NCI-H82 treated with DMSO at 0.1 percent for 48 hours (cell line): ENCODE data around the gene C9orf78.

Experiments used
- DNase-seq: peaks from one replicate; lab custom pipeline; 2025; ENCODE audit not compliant: unreplicated experiment; lab: John Stamatoyannopoulos, UW

Gene C9orf78

GRCh38 chr9:129868023-129868871, 33.2 kb upstream of the C9orf78 start:
- DNase-seq = no peak

DNA sequence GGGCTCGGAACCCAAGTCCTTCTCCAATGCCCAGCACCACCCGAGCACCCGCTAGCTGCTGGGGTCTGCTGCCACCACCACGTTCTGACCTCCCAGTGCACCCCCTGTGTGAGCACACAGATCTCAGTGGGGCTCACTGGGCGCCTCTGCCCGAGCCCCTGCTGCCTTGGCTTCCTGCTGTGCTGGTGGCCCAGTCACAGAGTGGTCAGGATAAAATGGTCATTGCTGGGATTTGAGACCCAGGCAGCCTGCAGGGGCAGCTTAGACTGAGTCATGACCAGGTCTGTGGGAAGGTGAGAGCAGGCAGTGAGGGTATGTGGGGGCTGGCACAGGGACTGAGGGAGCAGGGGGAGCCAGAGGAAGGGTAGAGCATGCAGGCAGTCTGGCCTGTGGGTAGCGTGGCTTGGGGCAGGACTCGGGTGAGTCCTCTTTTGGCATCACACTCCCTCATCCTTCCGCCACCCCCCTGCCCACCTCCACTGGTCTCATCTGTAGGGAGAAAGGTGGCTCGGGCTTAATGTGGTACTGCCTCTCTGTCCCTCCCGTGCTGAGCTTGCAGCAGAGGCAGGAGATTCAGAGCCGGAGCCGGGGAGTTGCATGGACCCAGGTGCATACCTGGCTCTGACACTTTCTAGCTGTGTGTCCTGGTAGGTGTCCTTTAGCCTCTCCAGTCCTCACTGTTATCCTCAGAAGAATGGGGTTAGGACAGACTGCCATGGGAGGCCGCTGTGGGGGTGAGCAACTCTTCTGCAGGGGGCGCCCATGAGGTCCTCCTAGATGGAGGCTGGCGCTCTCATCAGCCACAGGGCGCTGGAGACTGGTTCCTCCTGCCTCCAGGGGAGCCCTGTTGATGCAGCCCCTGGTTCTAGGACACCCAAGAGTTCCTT, 32.3 kb upstream of the C9orf78 start:
- DNase-seq = no peak

- DNase-seq = no peak
Measured at GRCh38 chr9:129866394-129867135, 31.5 kb upstream of the C9orf78 start.

- DNase-seq = no peak
Measured at GRCh38 chr9:129865668-129866320, 30.7 kb upstream of the C9orf78 start.

DNA sequence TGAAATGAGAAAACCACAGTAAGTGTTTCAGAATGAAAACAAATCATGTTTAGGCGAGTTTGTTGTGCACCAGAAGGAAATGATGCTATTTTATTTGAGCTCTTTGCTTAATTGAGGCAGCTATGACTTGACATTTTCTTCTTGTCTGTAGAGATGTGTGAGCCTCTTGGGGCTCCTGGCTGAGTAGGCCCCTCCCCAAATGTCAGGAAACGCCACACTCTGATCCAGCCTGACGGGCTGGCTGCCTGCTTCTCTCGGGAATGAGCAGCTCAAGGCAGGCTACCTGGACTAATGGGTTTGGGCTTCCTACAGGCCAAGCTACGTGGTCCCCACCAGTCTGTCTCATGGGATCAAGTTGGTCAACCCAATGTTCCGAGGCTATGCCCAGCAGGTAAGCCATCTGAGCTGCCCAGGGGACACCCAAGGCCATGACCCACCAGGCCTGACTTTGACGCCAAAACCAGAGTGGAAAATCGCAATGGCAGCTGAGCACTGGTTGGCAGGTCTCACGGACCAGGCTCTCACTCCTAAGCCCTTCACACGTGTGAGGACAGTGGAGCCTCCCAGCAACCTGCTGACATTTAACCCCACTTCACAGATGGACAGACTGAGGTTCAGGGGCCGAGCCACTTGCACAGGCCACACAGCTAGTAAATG, 30.0 kb upstream of the C9orf78 start:
- no peak for DNase-seq

DNA sequence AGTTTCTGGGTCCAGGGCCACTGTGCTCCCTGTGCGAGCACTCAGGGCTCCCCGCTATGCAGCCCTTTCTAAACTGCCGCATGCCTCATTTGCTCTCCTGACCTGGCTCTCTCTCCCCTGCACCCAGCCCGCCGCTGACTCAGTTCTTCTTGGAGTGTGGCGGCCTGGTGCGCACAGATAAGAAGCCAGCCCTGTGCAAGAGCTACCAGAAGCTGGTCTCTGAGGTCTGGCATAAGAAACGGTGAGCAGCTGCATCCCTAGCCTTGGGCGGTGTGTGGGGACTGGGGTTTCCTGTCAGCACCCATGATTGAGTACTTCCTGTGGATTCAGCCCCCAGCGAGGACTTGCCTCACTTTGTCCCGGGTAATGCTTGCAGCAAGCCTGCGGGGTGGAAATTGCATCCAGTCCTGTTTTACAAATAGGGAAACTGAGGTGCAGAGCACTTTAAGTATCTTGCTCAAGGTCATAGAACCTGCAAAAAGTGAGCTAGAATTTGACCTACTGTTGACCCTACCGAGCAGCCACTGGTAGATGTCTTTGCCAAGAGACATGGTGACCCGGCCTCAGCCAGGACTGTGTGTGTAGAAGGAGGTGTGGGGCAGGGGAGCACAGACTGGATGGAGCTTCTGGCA, 28.1 kb upstream of the C9orf78 start:
- no peak for DNase-seq

DNA sequence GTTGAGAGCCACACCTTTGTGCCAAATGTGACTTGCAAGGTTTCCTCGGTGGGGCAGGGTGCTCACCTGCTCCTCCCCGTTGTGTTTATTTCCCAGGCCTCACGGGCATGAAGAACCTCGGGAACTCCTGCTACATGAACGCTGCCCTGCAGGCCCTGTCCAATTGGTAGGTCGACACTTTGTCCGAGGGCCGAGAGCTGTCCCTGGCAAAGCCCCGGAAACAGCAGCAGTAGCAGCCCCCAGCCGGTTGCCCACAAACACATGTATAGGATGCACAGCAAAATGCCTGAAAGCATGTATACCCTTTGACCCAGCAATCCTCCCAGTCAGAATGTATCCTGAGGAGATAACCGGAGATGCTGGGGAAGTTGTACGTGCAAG, 26.4 kb upstream of the C9orf78 start:
- DNase-seq = no peak

GRCh38 chr9:129860653-129861446, 25.8 kb upstream of the C9orf78 start:
- DNase-seq = no peak

DNA sequence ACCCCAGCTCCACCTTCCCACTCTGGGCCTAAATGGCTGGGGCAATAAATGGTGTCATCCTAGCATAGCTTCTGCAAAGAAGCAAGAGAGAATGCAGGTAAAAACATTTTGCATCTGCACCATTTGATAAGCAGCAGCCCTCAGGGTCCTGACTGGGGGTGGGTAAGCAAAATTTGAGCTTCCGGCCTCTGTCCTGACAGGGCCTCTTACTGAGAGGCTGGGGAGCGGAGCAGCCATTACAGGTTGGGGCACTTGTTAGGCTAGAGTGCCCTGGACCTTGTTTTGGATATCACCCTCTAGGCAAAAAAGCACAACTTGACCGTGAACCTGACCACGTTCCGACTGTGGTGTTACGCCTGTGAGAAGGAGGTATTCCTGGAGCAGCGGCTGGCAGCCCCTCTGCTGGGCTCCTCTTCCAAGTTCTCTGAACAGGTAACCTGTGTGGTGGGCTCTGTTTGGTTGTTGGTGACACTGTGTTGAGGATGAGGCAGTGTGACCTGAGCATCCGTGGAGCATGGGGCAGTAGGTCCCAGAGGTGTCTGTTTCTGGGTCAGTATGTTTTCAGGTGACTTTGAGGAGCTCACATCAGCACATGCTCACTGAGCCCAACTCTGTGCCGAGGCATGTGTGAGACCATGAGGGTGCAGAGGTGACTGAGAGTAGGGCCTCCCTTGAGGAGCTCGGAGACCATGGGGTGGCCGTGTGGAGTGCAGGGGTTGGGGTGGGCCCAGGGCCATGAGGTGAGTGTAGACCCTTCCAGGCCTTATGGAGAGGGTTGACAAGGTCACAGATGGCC, 23.3 kb upstream of the C9orf78 start:
- DNase-seq = no peak

DNA sequence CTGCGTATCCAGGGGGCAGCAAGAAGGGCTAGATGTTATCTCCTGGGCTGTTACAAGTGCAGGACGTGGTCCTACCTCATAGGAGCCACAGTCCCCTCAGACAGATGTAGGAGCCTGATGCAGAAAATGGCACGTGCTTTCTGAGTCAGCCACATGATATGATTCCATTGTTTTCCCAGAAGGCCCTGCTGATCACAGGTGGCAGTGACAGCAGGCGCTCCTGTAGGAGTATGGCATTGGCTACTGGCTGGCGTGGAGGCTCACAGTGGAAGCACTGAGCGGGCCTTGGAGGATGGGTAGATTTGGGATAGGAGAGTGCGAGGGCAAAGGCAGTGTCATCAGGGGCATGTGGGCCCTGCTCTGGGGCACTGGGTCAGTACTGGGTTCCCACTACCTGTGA, 22.1 kb upstream of the C9orf78 start:
- DNase-seq = no peak

DNA sequence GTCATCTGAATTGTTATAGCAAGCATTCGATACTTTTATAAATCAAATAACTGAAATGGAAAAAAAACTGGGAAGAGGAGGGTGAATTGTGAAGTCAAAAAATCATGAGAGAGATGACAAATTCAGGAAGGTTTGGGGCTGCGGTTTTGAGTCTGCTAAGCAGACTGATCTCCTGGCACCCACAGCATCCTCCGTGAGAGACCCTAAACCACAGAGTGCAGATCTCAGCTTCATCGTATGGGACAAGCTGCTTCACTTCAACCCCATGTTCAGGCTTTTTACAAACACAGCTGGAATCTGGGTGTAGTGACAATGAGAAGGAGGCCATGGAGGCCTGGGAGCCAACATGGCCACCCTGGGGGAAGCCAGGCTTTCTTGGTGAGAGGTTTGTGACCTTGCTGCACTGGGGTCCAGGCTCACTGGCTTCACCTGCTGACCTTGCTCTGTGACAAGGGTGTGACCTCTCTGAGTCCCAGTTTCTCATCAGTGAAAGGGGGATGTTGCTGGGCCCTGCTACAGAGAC, 19.6 kb upstream of the C9orf78 start:
- DNase-seq = no peak

- DNase-seq = no peak
Measured at GRCh38 chr9:129853614-129854013, 18.5 kb upstream of the C9orf78 start.

- no peak for DNase-seq
Measured at GRCh38 chr9:129852579-129852978, 17.5 kb upstream of the C9orf78 start.

DNA sequence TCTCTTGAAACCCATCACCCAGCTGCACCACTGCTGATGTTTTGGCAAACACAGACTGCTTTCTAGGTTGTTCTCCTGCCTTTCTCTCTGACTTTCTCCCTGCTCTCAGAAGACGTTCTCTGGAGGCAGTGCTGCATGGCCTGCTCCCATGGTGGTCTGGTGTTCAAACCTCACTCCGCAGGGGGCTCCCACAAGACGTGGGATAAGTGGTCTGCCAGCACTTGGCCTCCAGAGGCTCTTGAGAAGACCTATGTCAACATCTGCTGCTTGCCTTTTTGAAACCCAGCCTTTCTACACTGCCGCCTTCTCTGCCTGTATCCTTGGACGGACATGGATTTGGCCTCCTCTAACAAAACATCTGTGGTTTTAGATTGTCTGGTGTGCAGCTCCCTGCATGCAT, 16.7 kb upstream of the C9orf78 start:
- no peak for DNase-seq

DNA sequence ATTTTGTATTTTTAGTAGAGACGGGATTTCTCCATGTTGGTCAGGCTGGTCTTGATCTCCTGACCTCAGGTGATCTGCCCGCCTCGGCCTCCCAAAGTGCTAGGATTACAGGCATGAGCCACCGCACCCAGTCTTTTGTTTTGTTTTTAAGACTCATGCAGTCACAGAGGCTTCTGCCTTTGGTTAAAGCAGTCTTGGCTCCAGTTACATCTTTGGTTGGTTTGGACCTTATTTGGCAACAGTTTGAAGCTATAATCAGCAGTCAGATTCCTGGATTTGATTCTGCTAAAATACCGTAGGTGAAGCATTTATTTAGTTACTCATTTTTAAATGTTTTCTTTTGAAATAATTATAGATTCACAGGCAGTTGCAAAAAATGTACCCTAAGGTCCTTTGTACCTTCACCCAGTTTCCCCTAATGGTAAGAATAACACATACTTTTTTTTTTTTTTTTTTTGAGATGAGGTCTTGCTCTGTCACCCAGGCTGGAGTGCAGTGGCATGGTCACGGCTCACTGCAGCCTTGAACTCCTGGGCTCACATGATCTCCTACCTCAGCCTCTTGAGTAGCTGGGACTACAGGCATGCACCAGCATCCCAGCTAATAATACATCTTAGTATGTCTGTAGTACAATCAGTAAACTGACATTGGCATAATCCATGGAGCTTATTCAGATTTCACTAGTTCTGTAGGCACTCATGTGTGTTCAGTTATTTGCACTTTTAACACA, 15.9 kb upstream of the C9orf78 start:
- DNase-seq = no peak

- no peak for DNase-seq
Measured at GRCh38 chr9:129849901-129850300, 14.8 kb upstream of the C9orf78 start.

DNA sequence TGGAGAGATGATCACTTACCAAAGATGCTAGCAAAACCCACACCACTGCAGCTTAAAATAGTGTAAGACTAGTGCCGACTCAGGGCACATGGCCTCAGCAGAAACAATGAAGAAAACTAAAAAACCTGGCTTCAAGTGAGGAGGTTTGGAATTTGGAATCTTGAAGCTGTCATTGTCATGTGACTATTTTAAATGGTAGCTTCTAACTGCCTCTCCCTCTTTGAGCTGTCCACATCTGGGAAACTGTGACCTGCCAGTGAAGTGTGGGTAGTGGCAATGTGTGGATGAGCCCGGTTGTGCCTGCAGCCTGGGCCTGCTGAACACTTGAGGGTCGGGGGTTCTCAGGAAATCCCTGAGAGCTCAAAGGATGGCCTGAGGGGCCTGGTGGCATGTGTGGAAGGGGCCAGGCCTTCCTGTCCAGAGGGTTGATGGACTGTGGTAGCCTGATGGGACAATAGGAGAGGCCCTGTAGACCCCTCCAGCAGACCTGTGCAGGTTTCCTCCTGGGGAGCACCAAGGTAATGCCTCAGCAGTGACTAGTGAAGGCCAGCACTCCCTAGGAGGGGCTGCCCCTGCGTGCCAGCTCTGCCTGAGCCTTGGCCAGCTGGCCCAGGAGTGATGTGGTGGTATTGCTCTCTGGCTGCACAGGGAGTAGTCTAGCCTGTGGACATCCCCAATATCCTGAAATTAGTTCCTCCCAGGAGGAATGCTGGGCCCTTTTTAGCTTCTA, 13.8 kb upstream of the C9orf78 start:
- DNase-seq = no peak
